GM19025 (cell line): ENCODE measurements around the gene SPATA24.
"Not testable (repeated sequence)": the region's sequence is repeated elsewhere in the genome, so short reads cannot be mapped to it uniquely, and the experiment has no call there.

Experiments used
- ATAC-seq: cut with Tn5 transposase; IDR thresholded peaks from one replicate; pipeline ENCODE4 v1.9.1; 2021; ENCODE audit warnings: mild to moderate bottlenecking, low read depth, moderate library complexity; ENCODE audit not compliant: unreplicated experiment

The SPATA24 gene

DNA sequence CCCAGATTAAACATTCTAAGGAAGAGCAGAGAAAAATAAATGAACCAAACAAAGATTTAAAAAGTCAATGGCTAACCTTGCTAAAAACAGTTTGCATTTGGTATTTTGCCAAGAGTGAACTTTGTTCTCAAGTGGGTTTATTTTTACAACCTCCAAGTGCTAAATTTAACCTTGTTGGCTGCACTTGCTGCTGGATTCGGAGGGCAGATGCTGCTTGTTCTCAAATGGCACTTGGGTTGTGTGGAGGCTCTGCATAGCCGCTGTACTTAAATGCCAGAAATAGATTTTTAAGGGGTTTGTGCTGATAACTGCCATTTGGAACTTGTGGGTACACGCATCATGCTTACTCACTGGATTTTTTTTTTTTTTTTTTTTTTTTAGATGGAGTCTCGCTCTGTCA is 13.3 kb upstream of the SPATA24 start:
- no peak for ATAC-seq

DNA sequence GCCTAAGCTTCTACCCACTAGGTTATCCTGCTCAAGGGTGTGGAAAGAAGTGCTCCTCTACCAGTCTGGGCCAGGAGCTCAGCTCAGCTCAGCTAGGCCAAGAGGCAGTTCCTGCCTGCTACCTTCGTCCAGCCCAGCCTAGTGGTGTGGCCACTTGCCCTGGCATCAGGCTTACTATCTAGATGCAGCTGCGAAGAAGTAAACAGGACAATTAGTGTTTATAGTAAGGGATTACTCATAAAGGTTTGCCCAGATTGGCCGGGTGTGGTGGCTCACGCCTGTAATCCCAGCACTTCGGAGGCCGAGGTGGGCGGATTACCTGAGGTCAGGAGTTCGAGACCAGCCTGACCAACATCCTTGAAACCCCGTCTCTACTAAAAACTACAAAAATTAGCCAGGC is 12.8 kb upstream of the SPATA24 start:
- ATAC-seq, result no peak

DNA sequence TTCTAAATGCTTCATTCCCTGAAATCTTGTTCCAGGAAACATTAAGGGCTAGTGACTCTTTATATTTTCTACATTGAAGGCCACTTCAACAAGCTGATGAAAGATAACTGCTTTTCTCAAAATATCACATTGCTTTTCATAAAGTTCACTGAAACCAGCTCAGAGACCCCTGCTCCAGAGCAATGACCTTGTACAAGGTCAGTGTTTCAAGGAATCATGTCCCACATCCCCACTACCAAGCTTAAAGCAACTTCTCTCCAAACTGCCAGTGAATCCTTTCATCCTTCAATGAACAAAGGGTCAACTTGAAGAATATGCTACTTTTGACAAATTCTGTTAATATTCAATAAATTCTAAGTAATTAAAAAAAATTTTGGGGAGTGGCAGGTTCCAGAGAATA is 12.0 kb upstream of the SPATA24 start:
- no peak for ATAC-seq

DNA sequence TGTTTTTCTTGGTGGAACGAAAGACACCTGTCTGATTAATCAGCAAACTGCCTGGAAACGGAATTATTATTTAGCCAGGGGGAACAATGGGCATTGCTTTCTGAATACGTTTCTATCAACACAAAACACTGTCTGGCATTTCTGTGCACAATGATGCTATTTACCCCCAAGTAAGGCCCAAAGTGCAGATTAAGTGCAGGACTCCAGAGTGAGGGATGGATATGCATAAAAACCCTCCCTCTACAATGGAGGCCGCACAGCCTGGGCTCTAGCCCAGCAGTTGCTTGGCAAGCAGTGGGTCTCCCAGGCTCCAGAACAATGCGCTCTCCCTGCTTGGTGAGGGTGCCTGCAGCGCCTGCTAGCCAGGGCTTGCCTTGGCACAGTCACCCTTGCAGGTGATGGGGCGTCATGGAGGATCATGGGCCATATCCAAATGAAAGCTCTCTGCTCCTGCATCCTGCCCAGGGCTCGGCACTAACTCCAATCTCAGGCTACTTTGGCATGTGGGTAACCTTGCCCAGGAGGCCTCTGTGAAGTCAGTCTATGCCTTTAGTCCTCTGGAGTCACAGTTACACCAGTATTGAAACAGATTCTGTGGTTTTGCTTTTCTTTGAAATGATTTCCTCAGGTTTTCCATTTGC is 11.5 kb upstream of the SPATA24 start:
- no peak for ATAC-seq

DNA sequence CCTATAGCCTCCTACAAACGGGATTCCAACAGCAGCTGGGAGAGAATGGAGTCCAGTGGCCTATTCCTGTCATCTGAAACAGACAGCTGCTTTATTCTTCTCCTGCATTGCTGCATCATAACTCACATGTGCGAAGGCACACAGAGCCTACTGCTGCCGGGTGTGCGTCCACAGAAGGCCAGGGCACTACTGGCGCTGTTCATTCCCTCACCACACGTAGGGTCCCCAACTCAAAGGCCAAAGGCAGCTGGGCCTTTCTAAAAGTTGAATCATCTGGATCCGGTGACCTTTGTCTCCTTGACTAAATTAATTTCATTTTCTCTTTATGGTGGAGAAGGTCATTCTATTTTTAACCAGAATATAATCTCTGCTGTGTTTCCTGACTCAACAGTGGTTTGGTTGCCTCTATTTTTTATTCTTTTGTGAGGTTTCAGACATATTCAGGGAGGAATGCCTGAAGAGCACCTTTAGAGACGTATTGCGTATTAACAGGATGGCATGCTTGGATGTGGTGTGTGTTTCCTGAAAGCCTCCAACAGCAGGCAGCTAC is 10.8 kb upstream of the SPATA24 start:
- ATAC-seq, result peak; percentile 7

DNA sequence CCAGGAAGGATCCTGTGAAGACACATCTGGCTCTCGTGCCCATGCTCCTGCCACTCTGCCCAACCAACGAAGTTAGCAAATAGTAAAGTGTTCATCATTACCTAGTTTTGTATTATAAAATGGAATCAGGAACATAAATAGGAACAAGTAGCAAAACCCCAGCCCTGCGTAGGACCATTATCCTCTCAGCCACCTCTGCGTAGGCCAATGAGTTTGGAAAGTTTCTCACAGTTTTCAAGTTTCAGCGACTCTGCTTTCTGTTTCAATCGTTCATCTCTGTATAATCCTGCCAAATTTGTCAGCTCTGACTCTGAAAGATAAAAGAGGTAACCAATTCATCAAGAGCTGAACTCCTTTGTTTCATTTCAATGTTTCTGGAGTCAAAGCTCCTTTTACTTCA is 10.1 kb upstream of the SPATA24 start:
- ATAC-seq, result peak; percentile 59

DNA sequence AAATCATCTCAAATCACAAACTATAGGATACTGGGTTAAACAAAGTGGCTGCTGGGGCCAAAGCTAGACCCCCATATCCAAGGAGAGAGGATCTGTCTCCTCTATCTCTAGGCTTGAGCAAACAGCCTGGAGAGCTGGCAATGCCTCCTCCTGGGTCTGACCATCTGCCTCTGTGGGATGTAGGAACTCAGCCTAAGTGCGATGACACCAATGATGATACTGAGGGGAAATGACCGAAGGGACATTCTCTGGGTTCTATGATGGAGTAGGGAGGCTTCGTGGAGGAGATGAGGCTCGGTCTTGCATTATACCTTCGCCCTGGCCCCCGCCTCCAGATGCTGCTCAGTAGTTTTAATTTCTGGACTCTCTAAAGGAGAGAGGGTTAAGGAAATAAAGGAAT is 9.3 kb upstream of the SPATA24 start:
- ATAC-seq, result no peak

DNA sequence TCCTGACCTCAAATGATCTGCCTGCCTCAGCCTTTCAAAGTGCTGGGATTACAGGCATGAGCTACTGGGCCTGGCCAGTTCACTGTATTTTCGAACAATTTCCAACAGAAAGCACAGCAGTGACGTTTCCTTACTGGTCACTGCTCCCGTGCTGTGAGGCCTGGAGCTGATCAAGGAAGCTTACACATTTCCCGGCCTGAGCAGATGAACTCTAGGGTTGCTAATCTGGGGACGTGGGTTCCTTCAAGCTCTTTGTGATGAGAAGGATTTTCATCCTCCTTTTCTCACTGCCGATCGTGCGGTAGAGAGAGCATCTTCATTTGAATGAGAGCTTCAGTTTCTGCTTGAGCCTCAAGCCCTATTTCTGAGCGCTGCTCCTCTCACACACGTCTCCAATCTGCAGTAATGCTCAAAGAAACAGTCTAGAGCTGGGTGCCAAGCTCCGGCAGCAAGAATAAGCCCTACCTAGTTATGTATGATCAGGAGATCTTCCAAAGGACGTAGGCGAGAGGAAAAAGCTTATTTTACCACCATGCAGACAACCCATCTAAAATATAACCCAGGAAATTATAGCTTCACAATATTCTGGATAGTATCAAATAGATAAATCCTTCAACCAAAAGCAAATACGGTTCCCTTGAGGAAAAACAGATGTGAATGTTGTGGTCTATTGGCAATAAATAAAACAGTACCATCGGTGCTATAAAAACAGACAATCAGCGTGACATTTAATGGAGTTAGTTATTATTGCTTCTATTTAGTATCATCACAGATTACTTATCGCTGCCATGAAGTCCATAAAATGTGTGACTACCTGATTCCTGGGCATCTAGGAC is 7.3 kb upstream of the SPATA24 start:
- no peak for ATAC-seq

DNA sequence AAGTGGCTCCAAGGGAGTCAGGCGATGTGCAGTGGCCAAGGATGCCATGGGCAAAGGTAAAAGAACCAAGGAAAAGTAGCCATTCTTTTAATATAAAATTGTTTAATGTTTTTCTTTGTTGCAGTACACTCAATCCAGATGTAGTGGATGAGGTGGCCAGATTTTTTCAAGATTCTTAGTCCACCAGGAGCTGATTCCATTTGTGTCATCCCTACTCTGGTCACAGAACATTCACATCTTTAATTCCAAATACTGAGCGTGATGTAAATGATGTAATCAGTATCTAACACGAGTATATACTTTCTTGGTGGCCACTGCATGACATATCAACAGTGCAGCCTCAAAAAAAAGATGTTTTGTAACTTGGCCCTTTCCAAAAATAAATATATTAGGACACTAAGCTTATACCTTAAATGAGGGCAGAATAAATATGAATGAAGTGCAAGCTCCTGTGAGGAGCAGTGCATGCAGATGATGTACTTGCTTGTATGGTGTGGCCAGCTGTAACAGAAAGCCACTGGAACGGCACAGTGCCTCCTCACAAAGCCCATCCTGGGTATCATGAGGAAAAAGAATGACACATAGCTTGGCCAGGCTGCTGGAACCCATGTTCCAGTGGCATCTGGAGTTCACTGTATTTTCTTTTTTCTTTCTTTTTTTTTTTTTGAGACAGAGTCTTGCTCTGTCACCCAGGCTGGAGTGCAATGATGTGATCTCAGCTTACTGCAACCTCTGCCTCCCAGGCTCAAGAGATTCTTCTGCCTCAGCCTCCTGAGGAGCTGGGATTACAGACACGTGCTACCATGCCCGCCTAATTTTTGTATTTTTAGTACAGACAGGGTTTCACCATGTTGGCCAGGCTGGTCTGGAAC is 6.5 kb upstream of the SPATA24 start:
- no peak for ATAC-seq

DNA sequence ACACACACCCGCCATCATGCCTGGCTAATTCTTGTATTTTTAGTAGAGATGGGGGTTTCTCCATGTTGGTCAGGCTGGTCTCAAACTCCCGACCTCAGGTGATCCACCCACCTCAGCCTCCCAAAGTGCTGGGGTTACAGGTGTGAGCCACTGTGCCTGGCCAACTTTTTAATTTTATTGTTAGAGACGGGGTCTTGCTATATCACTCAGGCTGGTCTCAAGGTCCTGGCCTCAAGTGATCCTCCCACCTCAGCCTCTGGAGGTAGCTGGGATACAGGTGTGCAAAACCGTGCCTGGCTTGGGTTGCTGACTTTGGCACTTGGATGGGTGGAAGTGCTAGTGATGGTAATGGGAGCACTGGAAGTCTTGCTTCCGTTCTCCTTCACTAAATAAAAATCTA is 5.2 kb upstream of the SPATA24 start:
- not testable (repeated sequence) for ATAC-seq

DNA sequence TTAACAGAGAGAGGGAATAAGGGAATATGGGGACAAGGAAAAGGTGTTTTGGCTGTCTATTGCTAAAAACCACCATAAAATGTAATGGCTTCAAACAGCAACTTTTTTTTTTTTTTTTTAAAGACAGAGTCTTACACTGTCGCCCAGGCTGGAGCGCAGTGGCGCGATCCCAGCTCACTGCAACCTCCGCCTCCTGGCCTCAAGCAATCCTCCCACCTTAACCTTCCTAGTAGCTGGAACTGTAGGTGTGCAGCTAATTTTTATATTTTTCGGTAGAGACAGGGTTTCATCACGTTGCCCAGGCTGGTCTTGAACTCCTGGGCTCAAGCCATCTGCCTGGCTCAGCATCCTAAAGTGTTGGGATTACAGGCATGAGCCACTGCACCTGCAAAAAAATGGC is 4.3 kb upstream of the SPATA24 start:
- ATAC-seq, result no peak

DNA sequence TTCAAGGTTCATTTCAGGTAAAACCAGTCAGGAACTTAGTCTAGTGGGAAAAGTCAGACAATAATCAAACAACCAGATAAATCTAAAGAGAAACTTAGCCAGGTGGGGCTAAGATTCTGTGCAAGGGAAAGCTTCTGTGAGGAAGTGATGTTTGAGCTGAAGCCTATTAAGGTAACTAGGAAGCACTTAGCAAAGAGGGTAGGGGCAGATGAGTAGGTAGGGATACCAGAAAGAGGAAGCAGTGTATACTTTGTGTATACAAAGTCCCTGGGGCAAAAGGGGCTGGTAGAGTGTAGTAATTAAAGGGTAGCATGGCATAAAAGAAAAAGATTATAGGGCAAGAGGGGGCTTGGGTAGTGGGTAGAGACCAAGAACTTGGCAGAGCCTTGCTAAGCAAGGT is 3.6 kb upstream of the SPATA24 start:
- ATAC-seq, result no peak

DNA sequence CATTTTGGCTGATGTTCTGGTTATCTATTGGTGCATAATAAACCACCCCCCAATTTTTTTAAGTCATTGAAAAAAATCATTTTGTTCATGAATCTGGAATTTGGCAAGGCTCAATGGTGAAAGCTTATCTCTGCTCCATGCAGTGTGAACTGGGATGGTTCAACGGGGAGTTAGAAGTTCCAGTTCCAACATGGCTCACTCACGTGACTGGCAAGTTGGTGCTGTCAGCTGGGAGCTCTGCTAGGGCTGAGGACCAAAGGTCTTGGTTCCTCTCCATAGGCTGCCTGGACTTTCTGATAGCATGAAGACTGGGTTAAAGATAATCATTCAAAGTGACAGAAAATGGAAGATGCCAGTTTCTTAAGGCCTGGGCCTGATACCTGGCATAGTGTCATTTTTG is 3.1 kb upstream of the SPATA24 start:
- ATAC-seq, result no peak

DNA sequence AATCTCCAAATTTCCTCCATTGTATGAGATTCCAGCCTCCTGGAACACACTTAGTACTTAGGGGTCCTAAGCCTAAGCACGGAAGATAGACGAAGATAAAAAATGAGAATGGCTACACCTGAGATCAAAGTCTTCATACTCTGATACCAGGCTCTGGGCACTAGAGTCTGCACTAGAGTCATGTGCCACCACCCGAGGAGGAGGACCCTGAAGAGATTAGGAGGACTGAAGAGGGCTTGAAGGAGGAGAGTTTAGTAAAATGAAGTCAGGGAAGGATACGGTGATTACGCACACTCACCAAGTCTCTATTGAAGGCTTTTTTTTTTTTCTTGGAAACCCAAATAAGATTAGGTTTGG is 573 bp upstream of the SPATA24 start:
- ATAC-seq, result no peak

DNA sequence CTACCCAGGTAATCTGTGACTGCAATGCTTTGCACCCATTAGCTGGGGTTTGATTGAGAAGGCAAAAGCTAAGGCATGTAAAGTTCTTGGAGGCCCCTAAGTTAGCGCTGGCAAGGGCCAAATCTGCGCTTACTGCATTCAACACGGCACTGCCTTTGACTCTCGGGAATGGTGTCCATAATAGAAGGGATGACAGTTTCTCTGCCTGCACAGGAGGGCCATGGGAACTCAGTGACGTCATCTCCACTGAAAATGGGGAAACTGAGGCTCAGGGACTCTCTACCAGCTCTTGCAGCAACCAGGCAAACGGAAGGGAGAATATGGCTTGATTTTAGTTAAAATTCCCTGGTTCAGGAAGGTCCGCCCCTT is 487 bp downstream of the SPATA24 start:
- no peak for ATAC-seq

DNA sequence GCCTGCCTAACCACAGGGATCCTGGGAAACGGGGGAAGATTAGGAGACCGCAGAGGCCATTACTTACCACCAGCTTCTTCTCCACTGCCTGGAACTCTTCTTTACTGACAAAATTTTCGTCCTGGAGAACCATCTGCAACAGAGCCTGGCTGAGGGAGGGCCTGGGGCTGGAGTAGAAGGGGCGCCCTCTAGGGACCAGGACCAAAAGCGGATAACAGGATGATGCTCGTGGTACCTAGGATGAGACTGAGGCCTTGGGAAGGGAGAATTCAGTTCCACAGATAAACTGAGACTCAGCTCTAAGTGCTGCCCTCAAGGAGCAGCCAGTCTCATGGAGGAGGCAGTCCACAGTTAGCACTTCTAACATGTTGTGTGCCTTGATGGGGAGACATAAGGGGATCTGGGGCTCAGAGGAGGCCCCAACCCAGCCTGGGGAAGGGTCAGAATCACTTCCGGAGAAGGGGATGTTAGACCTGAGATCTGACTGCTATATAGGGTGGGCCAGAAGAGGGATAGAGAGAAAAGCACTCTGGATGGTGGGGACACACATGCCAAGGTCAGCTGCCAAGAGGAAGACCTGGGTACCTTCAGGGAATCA is 1.2 kb downstream of the SPATA24 start:
- no peak for ATAC-seq

DNA sequence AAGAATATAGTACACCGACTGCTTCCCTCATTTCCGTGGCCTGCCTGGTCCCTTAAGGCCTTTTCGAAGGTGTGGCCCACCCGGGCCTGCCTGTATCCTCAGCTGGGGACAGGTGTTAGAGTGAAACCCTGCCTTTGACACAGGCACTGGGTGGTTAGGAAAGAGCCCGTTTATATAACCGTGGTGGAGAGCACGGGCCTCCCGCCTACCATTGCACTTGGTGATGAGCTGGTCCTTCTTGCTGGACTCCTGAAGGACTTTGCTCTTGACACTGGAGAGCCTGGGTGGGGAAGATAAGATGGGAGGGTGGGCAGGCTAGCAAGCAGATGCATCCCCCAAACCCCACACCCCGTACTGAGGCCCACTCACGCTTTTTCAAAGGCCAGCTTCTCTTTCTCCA is 2.3 kb downstream of the SPATA24 start:
- ATAC-seq, result no peak

DNA sequence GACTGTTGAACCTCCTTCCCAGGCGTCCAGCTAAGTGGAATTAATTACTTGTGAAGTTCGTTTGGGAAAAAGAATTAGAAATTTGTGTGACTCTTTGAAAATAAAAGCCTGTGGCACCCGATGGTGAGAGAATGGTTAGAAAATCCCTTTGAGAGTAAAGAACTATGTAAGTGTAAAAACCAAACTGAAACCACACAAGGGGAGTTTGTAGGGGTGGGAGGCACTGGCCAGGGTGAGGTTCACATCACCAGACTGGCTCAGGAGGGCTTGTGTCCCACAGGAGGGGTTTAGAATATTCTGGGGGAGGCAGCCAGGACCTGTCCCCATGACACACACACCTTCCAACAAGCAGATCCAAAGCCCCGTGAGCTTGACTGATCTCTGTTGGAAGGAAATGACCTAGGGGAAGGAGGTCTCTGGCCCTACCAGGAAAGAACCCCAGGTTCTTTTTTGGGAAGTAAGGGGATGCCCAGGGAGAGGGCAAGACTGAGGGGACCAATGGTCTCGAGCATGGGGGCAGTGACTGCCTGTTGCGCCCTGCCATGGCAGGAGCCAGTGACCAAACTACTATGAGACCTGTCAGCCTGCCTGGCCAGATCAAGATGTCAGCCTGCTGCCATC is 4.3 kb downstream of the SPATA24 start:
- ATAC-seq, result no peak

DNA sequence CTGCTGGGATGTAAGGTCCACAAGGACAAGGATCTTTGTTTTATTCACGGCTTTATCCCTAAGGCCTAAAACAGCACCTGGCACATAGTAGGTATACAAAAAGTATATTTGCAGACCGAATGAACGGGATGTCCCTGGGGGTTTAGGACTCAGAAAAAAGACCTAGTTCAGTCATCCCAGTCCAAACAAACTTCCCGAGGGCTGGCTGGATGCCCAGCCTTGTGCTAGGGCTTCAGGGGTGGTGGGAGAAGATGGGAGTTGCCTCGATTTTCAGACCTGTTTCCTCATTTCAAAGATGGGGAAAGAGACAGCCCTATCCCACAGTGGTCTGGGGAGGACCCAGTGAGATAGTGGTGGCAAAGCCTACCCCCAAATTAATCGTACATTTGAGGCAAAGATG is 6.0 kb downstream of the SPATA24 start:
- no peak for ATAC-seq

DNA sequence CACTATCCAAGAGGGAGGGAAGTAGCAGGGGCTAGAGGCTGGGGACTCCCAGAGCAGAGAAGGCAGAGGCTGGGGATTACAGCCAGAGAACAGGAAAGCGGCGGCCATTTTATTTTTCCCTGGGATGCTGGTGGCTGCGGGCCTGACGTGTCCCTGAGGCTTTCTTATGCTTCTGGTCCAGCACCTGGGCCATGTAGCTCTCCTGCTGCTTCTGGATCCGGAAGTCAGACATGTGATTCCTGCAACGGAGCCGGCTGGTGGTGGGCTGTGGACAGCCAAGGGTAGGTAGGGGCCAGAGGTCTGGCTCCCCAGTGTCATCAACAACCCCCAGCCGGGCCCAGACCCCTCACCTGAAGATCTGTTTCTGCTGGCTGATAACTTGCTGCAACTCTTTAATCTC is 7.2 kb downstream of the SPATA24 start:
- no peak for ATAC-seq
